ENCODE data around the gene AQP5.

- TF ChIP-seq, protein P1, sequence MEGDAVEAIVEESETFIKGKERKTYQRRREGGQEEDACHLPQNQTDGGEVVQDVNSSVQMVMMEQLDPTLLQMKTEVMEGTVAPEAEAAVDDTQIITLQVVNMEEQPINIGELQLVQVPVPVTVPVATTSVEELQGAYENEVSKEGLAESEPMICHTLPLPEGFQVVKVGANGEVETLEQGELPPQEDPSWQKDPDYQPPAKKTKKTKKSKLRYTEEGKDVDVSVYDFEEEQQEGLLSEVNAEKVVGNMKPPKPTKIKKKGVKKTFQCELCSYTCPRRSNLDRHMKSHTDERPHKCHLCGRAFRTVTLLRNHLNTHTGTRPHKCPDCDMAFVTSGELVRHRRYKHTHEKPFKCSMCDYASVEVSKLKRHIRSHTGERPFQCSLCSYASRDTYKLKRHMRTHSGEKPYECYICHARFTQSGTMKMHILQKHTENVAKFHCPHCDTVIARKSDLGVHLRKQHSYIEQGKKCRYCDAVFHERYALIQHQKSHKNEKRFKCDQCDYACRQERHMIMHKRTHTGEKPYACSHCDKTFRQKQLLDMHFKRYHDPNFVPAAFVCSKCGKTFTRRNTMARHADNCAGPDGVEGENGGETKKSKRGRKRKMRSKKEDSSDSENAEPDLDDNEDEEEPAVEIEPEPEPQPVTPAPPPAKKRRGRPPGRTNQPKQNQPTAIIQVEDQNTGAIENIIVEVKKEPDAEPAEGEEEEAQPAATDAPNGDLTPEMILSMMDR (IDR thresholded peaks at IDR 0.05; ENCODE audit: low read depth, low read length): no peak
- TF ChIP-seq POLR2A (IDR thresholded peaks at IDR 0.05; ENCODE audit: extremely low read depth, insufficient read length) (no peak), MAX (IDR thresholded peaks at IDR 0.05; ENCODE audit: low read depth, low read length) (no peak), MYC (IDR thresholded peaks at IDR 0.05; ENCODE audit: low read depth, low read length) (no peak)
Measured at GRCh38 chr12:49970658-49971057, 9.0 kb downstream of the AQP5 start.
